Effector CD4-positive, alpha-beta T cell (primary cell): ENCODE data around the gene MYL6.

Experiments
- DNase-seq: peaks from one replicate; pipeline ENCODE4 v3.0.0-alpha.2; 2020

MYL6 gene

DNA sequence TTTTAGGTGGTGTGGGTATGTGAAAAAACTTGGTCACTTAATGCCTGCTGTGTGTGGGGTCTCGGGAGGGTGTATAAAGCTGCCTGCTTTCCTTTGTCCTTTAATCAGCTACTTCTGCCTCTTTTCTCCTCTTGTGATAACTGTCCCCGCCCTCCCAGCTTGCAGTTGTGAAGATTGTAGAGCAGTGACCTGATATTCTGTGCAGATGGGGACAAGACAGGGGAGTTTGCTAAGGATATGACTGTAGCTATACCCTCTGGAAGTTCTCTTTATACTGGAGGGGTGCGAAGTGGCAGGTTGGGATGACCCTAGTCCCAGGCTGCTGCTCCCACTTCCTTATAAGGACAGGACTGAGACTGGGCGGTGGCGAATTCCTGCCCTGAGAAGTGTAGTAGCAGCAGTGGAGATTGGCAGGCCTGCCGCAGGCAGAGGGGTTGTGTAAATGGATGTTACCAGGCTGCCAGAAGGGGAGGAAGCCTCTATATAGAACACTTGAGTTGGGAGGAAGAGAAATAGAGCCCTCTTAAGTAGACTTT is 835 bp downstream of the MYL6 start:
- DNase-seq = no peak

- DNase-seq = no peak
Observed at GRCh38 chr12:56159482-56160192, 1.5 kb downstream of the MYL6 start.

- DNase-seq = peak; percentile 59
Observed at GRCh38 chr12:56160193-56160763, 2.1 kb downstream of the MYL6 start.

- DNase-seq = no peak
Observed at GRCh38 chr12:56160894-56161689, 2.9 kb downstream of the MYL6 start.

GRCh38 chr12:56161690-56162351 is 3.7 kb downstream of the MYL6 start:
- DNase-seq = no peak

- no peak for DNase-seq
Observed at GRCh38 chr12:56162468-56163290, 4.5 kb downstream of the MYL6 start.

DNA sequence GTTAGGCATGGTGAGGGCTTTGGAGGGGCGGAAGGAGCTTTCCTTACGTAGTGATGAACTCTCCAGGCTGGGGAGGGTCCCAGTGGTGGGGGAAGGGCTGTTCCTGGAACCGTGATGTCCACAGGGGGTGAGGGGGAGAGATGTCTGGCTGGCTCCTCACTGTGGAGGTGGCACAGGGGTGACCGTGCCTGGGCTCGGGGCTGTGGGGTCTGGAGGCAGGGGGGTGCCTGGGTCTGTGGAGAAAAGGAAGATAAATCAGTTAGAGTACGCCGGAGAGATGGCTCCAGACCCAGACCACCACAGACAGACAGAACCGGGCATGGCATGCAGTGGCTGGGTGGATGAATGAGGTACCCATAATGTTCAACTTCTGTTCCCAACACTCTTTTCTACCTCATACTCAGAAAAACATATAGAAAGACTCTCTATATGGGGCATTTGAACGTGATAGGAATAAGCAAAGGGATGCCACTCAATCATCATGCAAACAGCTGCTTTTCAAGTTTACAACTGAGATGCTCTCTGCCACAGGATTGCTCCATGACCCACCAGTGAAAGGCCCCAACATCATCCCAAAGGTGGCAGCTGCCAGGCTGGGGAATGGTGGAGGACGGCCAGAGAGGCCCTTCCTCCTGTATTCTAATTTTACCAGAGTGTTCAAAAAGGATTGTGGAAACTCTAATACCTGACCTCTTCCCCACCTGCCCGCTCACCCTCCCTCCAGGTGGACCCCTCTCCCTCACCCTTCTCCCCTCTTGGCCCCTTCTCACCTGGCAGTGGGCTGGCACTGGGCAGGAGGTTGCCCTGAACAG is 5.6 kb downstream of the MYL6 start:
- no peak for DNase-seq

DNA sequence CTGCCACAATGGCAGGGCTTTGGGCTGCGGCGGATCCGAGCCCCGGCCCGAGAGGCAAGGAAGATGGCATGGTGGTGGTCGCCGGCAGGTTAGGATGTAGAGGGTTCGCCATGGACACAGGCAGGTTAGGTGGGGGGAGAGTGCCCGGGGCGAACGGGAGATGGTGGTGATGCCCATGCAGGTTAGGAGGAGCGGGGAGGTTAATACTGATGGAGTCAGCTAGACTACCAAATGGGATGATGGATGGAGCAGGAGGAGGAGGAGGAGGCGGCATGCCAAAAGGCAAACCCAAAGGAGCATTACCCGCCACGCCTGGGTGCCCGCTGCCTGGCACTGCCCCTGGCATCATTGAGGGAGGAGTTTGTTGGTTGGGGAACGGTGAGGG is 6.2 kb downstream of the MYL6 start:
- no peak for DNase-seq

DNA sequence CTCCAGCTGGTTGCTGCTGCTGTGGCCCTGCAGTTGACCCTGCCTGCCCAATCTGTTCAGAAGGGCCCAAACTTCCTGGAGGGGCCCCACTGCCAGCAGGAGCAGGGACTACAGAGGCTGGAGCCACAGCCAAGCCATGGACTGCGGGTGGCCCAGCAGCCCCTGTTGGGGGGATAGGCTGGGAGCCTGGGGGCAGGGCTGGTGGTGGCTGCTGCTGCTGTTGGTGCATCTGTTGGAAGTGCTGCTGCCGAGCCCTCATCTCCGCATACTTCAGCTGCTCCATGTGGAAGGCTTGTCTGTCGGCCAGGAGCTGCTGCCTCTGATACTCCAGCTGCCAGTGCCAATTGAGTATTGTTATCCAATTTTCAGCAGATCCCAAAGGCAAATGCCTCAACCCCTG is 7.2 kb downstream of the MYL6 start:
- no peak for DNase-seq

DNA sequence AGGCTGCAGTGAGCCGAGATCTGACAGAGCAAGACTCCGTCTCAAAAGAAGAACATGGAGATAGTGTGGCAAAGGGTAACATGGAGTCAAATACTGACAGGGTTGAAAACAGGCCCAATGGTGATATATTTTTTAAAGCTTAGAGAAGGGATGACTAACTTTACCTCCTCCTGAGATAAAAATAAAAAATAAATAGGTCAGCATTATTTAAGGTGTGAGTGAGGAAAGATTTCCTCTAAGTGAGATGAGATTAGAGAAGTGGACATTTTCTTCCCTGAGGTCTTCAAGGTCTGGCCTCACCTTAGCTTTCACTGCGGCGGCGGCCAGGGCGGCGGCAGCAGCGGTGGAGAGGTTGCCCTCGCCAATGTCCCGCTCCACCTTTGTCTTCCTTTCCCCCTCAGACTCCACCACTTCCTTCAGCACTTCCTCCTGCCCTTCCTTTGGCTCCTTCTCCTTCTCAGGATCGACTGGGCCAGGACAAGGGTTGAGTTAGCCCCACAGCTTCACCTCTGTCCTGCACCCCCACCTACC is 11.1 kb downstream of the MYL6 start:
- DNase-seq = no peak

- DNase-seq = no peak
Observed at GRCh38 chr12:56172839-56173238, 14.7 kb downstream of the MYL6 start.

DNA sequence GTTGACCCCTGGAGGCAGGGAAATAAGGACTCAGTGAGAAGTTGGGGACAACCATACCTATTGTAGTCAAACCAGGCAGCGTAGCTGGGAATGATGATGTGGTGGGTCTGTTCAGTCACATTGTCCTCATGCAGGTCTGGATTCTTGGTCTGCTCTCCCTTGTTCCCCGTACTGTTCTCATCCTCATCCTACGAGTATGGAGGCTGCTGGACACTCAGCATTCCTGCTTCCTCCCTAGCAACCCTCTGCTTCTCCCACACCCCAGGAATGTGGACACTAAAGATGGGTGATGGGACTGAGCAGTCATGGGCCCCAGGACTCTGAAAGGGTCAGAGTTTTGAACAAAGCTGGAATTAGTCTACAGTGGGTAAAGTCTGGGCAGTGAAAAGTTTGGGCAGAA is 20.2 kb downstream of the MYL6 start:
- no peak for DNase-seq

- DNase-seq = no peak
Observed at GRCh38 chr12:56186957-56187356, 28.8 kb downstream of the MYL6 start.

DNA sequence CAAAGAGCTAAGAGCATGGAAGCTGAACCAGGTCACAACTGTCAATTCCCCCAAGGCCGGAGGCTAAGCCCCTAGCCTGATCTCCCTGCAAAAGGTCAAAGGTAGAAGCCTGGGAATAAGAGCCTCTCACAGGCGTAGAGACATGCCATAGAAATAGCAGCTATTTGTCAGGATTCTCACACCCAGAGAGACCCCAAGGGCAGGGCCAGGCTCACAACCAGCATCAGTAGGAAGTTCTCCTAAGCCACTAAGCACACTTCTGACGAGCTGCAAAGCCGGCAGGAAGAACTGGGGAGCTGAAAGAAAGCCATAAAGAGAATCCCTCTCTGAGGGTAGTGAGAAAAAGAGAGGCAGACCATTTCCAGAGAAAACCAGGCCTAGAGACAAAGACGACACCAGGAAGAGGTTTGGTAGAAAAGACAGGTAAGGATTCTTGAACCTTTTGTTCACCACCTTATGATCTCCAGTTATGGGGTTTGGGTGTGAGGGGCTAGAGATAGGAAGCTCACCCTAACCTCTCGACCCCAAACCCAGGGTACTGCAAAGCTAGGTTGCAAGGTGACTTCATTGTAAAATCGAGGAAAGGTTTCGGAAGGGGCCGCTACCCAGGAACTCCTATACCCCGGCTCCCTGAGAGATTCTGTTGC is 30.1 kb downstream of the MYL6 start:
- no peak for DNase-seq

DNA sequence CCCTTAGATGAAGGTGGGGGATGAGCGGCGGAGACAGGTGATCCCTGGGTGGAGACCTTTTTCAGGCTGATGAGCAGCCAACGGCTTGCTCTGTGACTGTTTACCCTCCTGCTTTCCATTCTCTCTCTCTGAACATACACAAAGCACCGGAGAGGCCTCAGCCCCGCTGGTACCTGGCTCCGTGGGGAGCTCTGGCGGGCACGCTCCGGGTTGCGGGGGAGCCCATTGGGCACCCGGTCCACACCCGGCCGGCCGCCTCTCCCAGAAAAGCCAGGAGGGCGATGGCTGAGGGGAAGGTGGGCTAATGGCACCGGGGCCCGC is 30.6 kb downstream of the MYL6 start:
- no peak for DNase-seq

- DNase-seq = peak; percentile 76
Observed at GRCh38 chr12:56189099-56189917, 31.1 kb downstream of the MYL6 start, which contains the start of gene SMARCC2. Gene SMARCC2, minus strand, starts transcription at chr12:56189483. Its CDS starts 22 bp downstream, at chr12:56189461.

DNA sequence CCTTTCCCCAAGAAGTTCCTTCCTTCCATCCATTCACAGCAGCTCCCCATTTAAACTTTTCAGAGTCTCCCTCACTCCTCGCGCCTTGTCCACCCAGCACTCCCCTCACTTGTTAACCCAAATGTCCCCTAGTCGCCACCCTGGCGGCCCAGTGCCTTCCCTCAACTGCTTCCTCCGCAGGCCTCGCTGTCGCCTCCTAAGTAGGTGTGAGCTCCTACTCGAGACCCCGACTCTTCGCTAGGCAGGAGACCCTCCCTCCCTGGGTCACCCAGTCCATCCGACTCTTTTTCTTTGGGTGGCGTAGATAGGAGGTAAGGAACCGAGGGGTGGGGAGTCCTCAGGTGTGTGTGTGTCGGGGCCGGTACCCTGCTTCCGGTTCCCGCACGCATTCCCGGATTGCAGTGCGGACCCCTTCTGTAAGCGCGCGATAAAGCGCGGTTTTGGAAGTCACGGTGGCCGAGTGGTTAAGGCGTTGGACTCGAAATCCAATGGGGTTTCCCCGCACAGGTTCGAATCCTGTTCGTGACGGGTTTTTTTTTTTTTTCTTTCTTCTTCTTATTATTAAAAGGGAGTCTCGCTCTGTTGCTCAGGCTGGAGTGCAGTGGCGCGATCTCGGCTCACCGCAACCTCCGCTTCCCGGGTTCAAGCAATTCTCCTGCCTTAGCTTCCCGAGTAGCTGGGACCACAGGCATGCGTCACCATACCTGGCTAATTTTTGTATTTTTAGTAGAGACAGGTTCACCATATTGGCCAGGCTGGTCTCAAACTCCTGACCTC is 31.9 kb downstream of the MYL6 start:
- peak; percentile 48 for DNase-seq

DNA sequence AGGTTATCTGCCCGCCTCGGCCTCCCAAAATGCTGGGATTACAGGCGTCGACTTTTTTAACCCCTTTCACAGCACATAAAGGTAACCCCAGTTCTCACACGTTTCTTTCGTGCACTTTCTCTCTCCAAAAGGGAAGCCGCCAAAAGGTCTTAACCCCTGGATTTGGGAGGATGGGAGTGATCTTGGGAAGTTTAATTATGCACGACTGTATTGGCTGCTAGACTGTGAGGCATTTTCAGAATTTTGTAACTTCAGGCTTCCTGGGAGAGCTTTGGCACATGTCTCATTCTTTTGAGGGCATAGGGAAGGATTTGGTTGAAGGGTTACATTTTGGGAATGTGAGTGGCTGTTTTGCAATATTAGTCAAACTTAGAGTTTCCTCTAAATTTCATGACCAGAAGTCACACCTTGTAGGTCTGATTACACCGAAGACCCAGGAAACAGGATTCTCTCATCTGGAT is 32.6 kb downstream of the MYL6 start:
- DNase-seq = no peak

DNA sequence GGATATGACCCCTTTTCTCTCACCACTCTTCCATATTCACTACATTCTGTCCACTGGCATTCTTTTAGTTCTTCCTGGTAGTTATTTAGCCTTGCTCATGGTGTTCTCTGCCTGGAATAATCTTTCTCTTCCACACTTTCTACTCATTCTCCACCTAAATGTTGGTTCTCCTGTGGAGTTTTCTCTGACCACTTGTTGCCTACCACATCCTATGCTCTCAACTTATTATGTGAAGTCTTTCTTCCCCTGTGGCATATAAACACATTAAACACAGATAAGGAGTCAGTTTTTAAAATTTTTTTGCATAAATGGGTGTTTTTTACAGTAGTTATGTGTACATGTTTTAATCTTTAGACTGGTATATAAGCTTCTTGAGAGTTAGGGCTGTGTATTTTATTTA is 34.4 kb downstream of the MYL6 start:
- DNase-seq = no peak
